AG04450 (cell line): Measurements from ENCODE around the gene ITPR1. TPM values are rescaled to one million over a fixed set of nuclear protein-coding genes. Genes with fewer than 3 reads are reported as not detected.

Experiments
- CTCF ChIA-PET: fragments of 300-600, 350-600 bp; formaldehyde crosslinking; extraction: SDS; loops from one replicate; lab custom pipeline; 2022; ENCODE audit warnings: antibody characterized with exemption, inconsistent platforms; lab: Charles Lee
- POLR2A ChIA-PET: fragments of 350-600 bp; formaldehyde crosslinking; extraction: SDS; loops from one replicate; lab custom pipeline; 2021; ENCODE audit warnings: antibody characterized with exemption, inconsistent platforms; lab: Yijun Ruan, JAX
- DNase-seq: peaks from one replicate; pipeline ENCODE4 v3.0.0-alpha.2; 2011; ENCODE audit warnings: low read depth, low spot score
- H3K27ac ChIP-seq: one replicate; pipeline ENCODE4 v1.5.1; 2012; ENCODE audit warnings: low read depth, low read length, control low read depth
- H3K27me3 ChIP-seq: one replicate; pipeline ENCODE4 v1.6.0; 2012; ENCODE audit warnings: low read length; ENCODE audit not compliant: control insufficient read depth, insufficient read depth
- H3K4me3 ChIP-seq: 2 replicates; pipeline ENCODE4 v1.5.1; 2011; ENCODE audit warnings: mild to moderate bottlenecking, low read depth, low read length, control low read depth
- H3K9me3 ChIP-seq: 2 replicates; pipeline ENCODE4 v1.5.1; 2012; ENCODE audit warnings: low read length; ENCODE audit not compliant: control insufficient read depth, insufficient read depth
- polyA plus RNA-seq: library from polyadenylated mRNA; depleted of rRNA; stranded (reverse); fragments of >200 nt; gene quantifications from 2 replicates; pipeline ENCODE4 v1.2.3, GENCODE V29; 2011
- TF ChIP-seq, protein P1 (sequence below): IDR thresholded peaks from 2 replicates; pipeline ENCODE4 v1.5.1; 2011; ENCODE audit warnings: low read depth, low read length, control low read depth, inconsistent platforms

Gene ITPR1
- polyA plus RNA-seq, 1 experiment: 7.4 TPM

DNA sequence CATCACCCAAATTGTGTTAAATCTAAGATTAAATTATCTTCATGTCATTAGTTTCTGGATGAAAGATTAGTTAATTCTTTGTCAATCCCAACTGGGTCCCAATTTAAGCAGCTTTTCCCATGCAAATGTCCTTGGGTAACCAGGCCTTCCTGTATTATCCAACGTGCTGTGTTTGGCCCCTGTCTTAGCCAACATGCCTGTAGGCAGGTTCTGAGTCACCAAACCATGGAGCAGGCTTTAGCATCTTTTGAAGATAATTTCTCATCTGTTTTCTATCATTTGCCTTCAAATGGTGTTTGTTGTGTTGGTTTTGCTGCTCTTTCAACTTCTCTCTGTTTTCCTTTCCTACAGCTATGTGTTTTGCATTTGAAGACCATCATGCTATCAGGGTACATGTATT, 216.2 kb downstream of the ITPR1 start:
- DNase-seq: no peak
- CTCF ChIA-PET: interaction anchor here (0.6 to 10.3 kb wide), 12 partner anchors 8 to 412 kb away, joined by 3 to 184 read pairs (median 4); partner anchors contain the start of gene BHLHE40
- Histone ChIP-seq H3K27me3 (no peaks in the 10 kb centered on the region), H3K4me3 (no peak overlapping the region), H3K9me3 (no peaks in the 10 kb centered on the region), H3K27ac (no peak overlapping the region)
- TF ChIP-seq, protein P1, sequence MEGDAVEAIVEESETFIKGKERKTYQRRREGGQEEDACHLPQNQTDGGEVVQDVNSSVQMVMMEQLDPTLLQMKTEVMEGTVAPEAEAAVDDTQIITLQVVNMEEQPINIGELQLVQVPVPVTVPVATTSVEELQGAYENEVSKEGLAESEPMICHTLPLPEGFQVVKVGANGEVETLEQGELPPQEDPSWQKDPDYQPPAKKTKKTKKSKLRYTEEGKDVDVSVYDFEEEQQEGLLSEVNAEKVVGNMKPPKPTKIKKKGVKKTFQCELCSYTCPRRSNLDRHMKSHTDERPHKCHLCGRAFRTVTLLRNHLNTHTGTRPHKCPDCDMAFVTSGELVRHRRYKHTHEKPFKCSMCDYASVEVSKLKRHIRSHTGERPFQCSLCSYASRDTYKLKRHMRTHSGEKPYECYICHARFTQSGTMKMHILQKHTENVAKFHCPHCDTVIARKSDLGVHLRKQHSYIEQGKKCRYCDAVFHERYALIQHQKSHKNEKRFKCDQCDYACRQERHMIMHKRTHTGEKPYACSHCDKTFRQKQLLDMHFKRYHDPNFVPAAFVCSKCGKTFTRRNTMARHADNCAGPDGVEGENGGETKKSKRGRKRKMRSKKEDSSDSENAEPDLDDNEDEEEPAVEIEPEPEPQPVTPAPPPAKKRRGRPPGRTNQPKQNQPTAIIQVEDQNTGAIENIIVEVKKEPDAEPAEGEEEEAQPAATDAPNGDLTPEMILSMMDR: no peak
- POLR2A ChIA-PET: no interaction called here

DNA sequence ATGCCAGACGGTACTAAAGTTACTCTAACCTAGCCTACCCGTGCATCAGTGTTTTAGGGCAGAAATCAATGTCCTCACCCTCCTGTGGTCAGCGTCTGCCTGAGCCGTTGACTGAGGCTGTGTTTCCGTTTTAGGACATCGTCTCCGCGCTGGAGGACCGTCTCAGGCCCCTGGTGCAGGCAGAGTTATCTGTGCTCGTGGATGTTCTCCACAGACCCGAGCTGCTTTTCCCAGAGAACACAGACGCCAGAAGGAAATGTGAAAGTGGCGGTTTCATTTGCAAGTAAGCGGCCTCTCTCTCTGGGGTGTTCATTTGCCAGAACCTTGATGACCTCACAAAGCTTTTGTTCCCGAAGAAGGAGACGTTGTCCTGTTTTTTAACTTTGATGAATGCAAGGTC, 217.0 kb downstream of the ITPR1 start:
- no peak overlapping the region for H3K4me3 ChIP-seq
- H3K27ac ChIP-seq: no peak overlapping the region
- TF ChIP-seq, protein P1: no peak
- ChIA-PET POLR2A (no interaction called here), CTCF (interaction anchor here (0.9 to 10.3 kb wide), 13 partner anchors 9 to 411 kb away, joined by 3 to 184 read pairs (median 9); partner anchors contain the start of gene BHLHE40)
- H3K9me3 ChIP-seq: no peaks in the 10 kb centered on the region
- no peaks in the 10 kb centered on the region for H3K27me3 ChIP-seq
- no peak for DNase-seq

GRCh38 chr3:4711680-4711992, 218.5 kb downstream of the ITPR1 start:
- DNase-seq: no peak
- H3K9me3 ChIP-seq: no peaks in the 10 kb centered on the region
- no peak overlapping the region for H3K4me3 ChIP-seq
- ChIA-PET POLR2A (interaction anchor here (0.6 to 1.0 kb wide), 5 partner anchors 25 to 342 kb away, joined by 3 to 10 read pairs (median 4); no protein-coding TSS in a partner anchor), CTCF (interaction anchor here (0.5 to 10.3 kb wide), 86 partner anchors 9 to 481 kb away, joined by 3 to 184 read pairs (median 5); partner anchors contain the start of gene BHLHE40)
- no peaks in the 10 kb centered on the region for H3K27me3 ChIP-seq
- H3K27ac ChIP-seq: no peak overlapping the region
- TF ChIP-seq, protein P1: no peak

GRCh38 chr3:4712109-4712508, 219.0 kb downstream of the ITPR1 start:
- TF ChIP-seq, protein P1: no peak
- no peaks in the 10 kb centered on the region for H3K9me3 ChIP-seq
- ChIA-PET POLR2A (interaction anchor here (0.6 to 1.0 kb wide), 3 partner anchors 268 to 341 kb away, joined by 3 to 4 read pairs (median 3); no protein-coding TSS in a partner anchor), CTCF (interaction anchor here (0.5 to 10.3 kb wide), 83 partner anchors 8 to 481 kb away, joined by 3 to 184 read pairs (median 5); partner anchors contain the start of gene BHLHE40)
- no peaks in the 10 kb centered on the region for H3K27me3 ChIP-seq
- no peak overlapping the region for H3K4me3 ChIP-seq
- no peak for DNase-seq
- no peak overlapping the region for H3K27ac ChIP-seq

GRCh38 chr3:4714045-4714444, 220.9 kb downstream of the ITPR1 start:
- POLR2A ChIA-PET: no interaction called here
- DNase-seq: no peak
- Histone ChIP-seq H3K4me3 (no peak overlapping the region), H3K27me3 (no peaks in the 10 kb centered on the region), H3K9me3 (no peaks in the 10 kb centered on the region), H3K27ac (no peak overlapping the region)
- CTCF ChIA-PET: interaction anchor here (0.6 to 10.3 kb wide), 5 partner anchors 58 to 343 kb away, joined by 3 to 184 read pairs (median 28); partner anchors contain the start of gene BHLHE40
- TF ChIP-seq, protein P1: no peak
